Spleen (tissue), 13 donors: ENCODE results near the gene SPRY1. TPM values are rescaled to one million over a fixed set of nuclear protein-coding genes. Genes with fewer than 3 reads are reported as not detected.

Experiments
- DNase-seq: peaks from one replicate; pipeline ENCODE4 v3.0.0-alpha.2; 2020
- H3K27ac ChIP-seq, 8 donors: fragments of 200-600 bp; sonication (generic) in 7 of 8; 1 replicate in 4 of 8; 2 replicates in 4 of 8; pipeline versions ENCODE4 v1.5.0 to v1.8.0; 2016 to 2021; ENCODE audit warnings: inconsistent platforms in 4 of 8, mild to moderate bottlenecking in 4 of 8, moderate library complexity in 1 of 8
- H3K27me3 ChIP-seq, 7 donors: fragments of 200-600 bp; sonication (generic) in 6 of 7; replicated peaks in 1 of 7; 1 replicate in 4 of 7; 2 replicates in 3 of 7; pipeline versions ENCODE4 v1.5.0 to v1.8.0; 2016 to 2021; ENCODE audit warnings: inconsistent platforms in 3 of 7, mild to moderate bottlenecking in 1 of 7
- H3K36me3 ChIP-seq, 6 donors: fragments of 200-600 bp; sonication (generic) in 5 of 6; 1 replicate in 4 of 6; 2 replicates in 2 of 6; pipeline versions ENCODE4 v1.5.0 to v1.8.0; 2016 to 2021; ENCODE audit warnings: inconsistent platforms in 2 of 6
- H3K4me1 ChIP-seq, 6 donors: fragments of 200-600 bp; sonication (generic) in 5 of 6; 1 replicate in 3 of 6; 2 replicates in 3 of 6; pipeline versions ENCODE4 v1.5.0 to v1.8.0; 2016 to 2021; ENCODE audit warnings: inconsistent platforms in 3 of 6
- H3K4me3 ChIP-seq, 8 donors: fragments of 200-600 bp; sonication (generic) in 7 of 8; 1 replicate in 4 of 8; 2 replicates in 4 of 8; pipeline versions ENCODE4 v1.5.0 to v1.8.0; 2016 to 2021; ENCODE audit warnings: inconsistent platforms in 4 of 8, mild to moderate bottlenecking in 4 of 8, moderate library complexity in 2 of 8
- H3K9me3 ChIP-seq, 8 donors: fragments of 200-600 bp; sonication (generic) in 7 of 8; 1 replicate in 4 of 8; 2 replicates in 4 of 8; pipeline versions ENCODE4 v1.5.0 to v1.8.0; 2016 to 2021; ENCODE audit warnings: inconsistent platforms in 4 of 8
- POLR2A ChIP-seq, 3 donors: fragments of 450-650 bp; IDR thresholded peaks; one replicate each; pipeline ENCODE4 v1.5.1; 2017; ENCODE audit warnings: antibody characterized with exemption in 3 of 3, mild to moderate bottlenecking in 1 of 3
- POLR2AphosphoS5 ChIP-seq, 3 donors: sonication (generic); formaldehyde crosslinking; IDR thresholded peaks; one replicate each; pipeline ENCODE4 v1.5.1; 2017; ENCODE audit warnings: antibody characterized with exemption in 3 of 3
- WGBS, 5 donors: extraction: QIAGEN DNeasy Blood & Tissue Kit in 3 of 5; methylation state at CpG; one replicate each; pipeline versions ENCODE4 v1.1.5 to v1.1.7; 2013 to 2018; 5-methylcytosine and 5-hydroxymethylcytosine counted together
- intact Hi-C: fragments of 100-400 bp; cut with DNase I; formaldehyde crosslinking; loops from one replicate; pipeline ENCODE4 v1.15.0; 2023; ENCODE audit warnings: low total_unique reads
- long read RNA-seq, 2 donors: transcript quantifications; one replicate each; lab custom pipeline, GENCODE V29; 2026
- polyA plus RNA-seq, 3 donors: library from polyadenylated mRNA; stranded (reverse); fragments of 200-250 nt; gene quantifications; one replicate each; pipeline ENCODE4 v1.2.1, GENCODE V29; 2013
- total RNA-seq, 7 donors: library from RNA; depleted of rRNA in 3 of 7; stranded (reverse); fragments of >200 nt in 3 of 7; fragmentation: NEBNext Ultra II Directional in 4 of 7; extraction: Animal tissue kit (Norgen Biotek cat#: 25700) in 4 of 7; gene quantifications; one replicate each; pipeline versions ENCODE4 v1.1.0 to v1.2.1, GENCODE V29; 2016 to 2021
- TF ChIP-seq, protein P1 (sequence below), 11 experiments: fragments of 200-600 bp in 7 of 11; fragments of 450-650 bp in 4 of 11; sonication (generic) in 4 of 11; IDR thresholded peaks in 8 of 11; conservative IDR thresholded peaks in 3 of 11; 1 replicate in 7 of 11; 2 replicates in 4 of 11; pipeline versions ENCODE4 v1.4.0 to v1.8.0; 2016 to 2021; ENCODE audit warnings: antibody characterized with exemption in 11 of 11, inconsistent platforms in 4 of 11, mild to moderate bottlenecking in 1 of 11
- donor health status: healthy with polysubstance abuse.
- donor health status: DM: no; HTN: no; CAD: no; lungs with moderate emphysema.
- donor health status: DM: no; HTN: no; CAD: no.
- donor health status: Bipolar disorder and iron deficiency.
- donor health status: healthy.
- donor health status: DM: no; HTN: no; CAD: no.
- donor health status: DM: yes; HTN: yes; CAD: no.

The SPRY1 gene
- total RNA-seq, result 10 to 100 TPM; 21.0 to 71.3 (median 36.5) TPM
- 10 to 100 TPM in 2 of 3 donors, 1 to 10 TPM in 1; 7.2 to 18.3 (median 10.1) TPM for polyA plus RNA-seq
- long read RNA-seq, donor 1, partial matches to known transcripts, result 0 of 9 reads
- long read RNA-seq, donor 1, other reads (novel, unspliced or antisense), result 0 of 9 reads
- long read RNA-seq, donor 2, transcript SPRY1-206 (2 exons, 849 nt), result major isoform, 7 of 16 reads
- long read RNA-seq, donor 2, partial matches to known transcripts, result 0 of 16 reads
- long read RNA-seq, donor 2, other reads (novel, unspliced or antisense), result 5 of 16 reads

DNA sequence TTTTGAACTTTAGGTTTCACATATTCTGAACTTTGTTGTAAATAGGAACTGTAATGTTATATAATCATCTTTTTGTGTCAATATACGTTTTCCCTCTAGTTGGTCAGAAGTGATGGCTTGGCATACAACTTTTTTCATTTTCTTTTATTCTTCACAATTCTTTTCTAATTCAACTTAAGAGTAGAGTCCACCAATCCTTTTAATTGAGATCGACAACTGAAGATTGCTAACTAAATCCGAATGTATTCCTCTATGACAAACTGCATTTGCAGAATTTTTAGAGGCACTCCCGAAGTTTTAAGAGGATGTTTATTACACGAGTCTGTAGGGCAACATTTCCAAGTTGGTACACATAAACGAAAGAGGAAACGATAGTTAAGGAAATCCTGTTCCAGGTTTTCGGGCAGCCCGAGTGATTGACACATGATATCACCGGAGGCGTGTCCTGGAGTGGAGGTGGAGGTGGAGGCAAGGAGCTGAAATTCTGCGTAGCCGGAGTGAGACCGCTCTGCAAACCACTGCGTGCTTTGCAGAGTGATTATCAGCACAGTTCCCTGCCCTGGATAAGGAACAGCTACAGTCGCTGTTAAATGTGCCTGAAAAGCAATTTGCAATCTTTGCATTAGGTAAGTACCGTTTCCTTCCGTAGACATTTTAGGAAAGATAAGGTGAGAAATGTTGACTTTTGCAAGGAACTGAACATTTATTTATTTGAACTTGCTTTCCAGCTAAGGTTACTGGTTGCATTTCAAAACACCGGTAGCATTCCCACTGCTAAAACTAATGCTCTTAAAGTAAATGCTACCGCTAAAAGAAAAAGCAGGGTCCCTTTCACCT lies at the start of gene SPRY1:
Gene SPRY1 (plus strand): TSS at position 489 of the 837 bp plus-strand sequence. CDS start 4,797 bp downstream, outside the sequence.
- H3K4me3 ChIP-seq, result peak within 1 kb of the TSS; percentile 52 to 89 (median 66)
- intact Hi-C loops, result loop anchor here (10.0 kb wide), 1 partner anchor 258 kb away; no protein-coding TSS in a partner anchor
- H3K27me3 ChIP-seq, result peaks cover 0 to 33% (median 6%) of the 10 kb centered on the region in 7 donors
- WGBS, 5 donors, result 1 to 2% (median 1%) methylated on average over 20 of the region's 20 CpGs
- no peaks in the 10 kb centered on the region for H3K9me3 ChIP-seq
- peaks cover 0 to 54% (median 33%) of the 10 kb centered on the region in 6 donors for H3K4me1 ChIP-seq
- peak within 1 kb of the TSS; percentile 74 to 90 (median 88) for H3K27ac ChIP-seq
- peaks cover 0 to 2% (median 0%) of the 10 kb centered on the region in 6 donors for H3K36me3 ChIP-seq
- TF ChIP-seq, protein P1, sequence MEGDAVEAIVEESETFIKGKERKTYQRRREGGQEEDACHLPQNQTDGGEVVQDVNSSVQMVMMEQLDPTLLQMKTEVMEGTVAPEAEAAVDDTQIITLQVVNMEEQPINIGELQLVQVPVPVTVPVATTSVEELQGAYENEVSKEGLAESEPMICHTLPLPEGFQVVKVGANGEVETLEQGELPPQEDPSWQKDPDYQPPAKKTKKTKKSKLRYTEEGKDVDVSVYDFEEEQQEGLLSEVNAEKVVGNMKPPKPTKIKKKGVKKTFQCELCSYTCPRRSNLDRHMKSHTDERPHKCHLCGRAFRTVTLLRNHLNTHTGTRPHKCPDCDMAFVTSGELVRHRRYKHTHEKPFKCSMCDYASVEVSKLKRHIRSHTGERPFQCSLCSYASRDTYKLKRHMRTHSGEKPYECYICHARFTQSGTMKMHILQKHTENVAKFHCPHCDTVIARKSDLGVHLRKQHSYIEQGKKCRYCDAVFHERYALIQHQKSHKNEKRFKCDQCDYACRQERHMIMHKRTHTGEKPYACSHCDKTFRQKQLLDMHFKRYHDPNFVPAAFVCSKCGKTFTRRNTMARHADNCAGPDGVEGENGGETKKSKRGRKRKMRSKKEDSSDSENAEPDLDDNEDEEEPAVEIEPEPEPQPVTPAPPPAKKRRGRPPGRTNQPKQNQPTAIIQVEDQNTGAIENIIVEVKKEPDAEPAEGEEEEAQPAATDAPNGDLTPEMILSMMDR (IDR thresholded peaks at IDR 0.05 in 8 of 11, conservative IDR thresholded peaks at IDR 0.05 in 3 of 11), result no peak
- TF ChIP-seq POLR2AphosphoS5 (IDR thresholded peaks at IDR 0.05) (peak; percentile 16 to 90 (median 89)), POLR2A (IDR thresholded peaks at IDR 0.05) (peak in 1 of 3 donors; percentile 72)
- DNase-seq, result peak; percentile 90

DNA sequence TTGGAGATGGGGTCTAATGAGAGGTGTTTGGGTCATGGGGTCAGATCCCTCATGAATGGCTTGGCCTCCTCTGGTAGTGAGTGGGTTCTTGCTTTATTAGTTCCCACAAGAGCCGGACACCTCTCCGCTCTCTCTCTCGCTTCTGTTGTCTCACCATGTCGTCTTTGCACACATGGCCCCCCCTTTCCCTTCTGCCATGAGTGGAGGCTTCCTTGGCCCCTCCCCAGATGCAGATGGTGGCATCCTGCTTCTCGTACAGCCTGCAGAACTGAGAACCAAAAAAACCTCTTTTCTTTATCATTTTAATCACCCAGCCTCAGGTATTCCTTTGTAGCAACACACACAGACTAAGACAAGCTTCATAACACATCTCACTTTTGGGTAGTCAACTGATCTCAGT lies 49.6 kb upstream of the SPRY1 start:
- no peaks in the 10 kb centered on the region for H3K9me3 ChIP-seq
- intact Hi-C loops, result no loop called here
- H3K27me3 ChIP-seq, result no peaks in the 10 kb centered on the region
- TF ChIP-seq, protein P1 (IDR thresholded peaks at IDR 0.05 in 8 of 11, conservative IDR thresholded peaks at IDR 0.05 in 3 of 11), result no peak
- TF ChIP-seq POLR2A (IDR thresholded peaks at IDR 0.05), result no peak
- TF ChIP-seq POLR2AphosphoS5 (IDR thresholded peaks at IDR 0.05), result no peak
- WGBS, 5 donors, result 72 to 86% (median 77%) methylated on average over 5 of the region's 5 CpGs
- H3K4me1 ChIP-seq, result no peaks in the 10 kb centered on the region
- H3K36me3 ChIP-seq, result no peaks in the 10 kb centered on the region
- H3K4me3 ChIP-seq, result no peak overlapping the region
- H3K27ac ChIP-seq, result no peak overlapping the region
- DNase-seq, result no peak

DNA sequence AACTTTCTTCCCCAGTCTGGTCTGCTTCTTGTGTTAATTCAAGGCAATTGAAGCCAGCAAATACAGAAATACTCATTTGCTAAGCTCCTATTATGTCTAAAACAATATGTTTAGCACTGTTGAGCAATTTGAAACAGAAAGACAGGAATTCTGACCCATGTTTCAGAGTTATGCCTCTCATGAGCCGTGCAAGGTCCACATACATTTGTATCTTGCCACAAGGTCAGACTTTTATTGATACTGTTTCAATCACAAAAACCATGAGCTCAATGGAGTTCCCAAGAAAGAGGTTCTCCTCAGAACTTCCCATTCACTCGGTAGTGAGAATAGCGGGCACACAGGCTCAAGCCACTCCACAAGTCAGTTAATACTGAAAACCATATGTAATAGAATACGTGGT lies 47.6 kb upstream of the SPRY1 start:
- TF ChIP-seq POLR2AphosphoS5 (IDR thresholded peaks at IDR 0.05) (no peak), POLR2A (IDR thresholded peaks at IDR 0.05) (no peak)
- TF ChIP-seq, protein P1 (IDR thresholded peaks at IDR 0.05 in 8 of 11, conservative IDR thresholded peaks at IDR 0.05 in 3 of 11), result no peak
- intact Hi-C loops, result no loop called here
- 92 to 97% (median 93%) methylated on average over 4 of the region's 4 CpGs for WGBS, 5 donors

More for the DNA sequence above, 47.6 kb upstream of the SPRY1 start:
- DNase-seq, result no peak
- H3K27me3 ChIP-seq, result no peaks in the 10 kb centered on the region
- H3K9me3 ChIP-seq, result no peaks in the 10 kb centered on the region
- H3K27ac ChIP-seq, result no peak overlapping the region
- no peak overlapping the region for H3K4me3 ChIP-seq
- H3K36me3 ChIP-seq, result no peaks in the 10 kb centered on the region
- peaks cover 0 to 7% (median 0%) of the 10 kb centered on the region in 6 donors for H3K4me1 ChIP-seq
